Melanocyte of skin (primary cell): ENCODE results near the gene TTYH2. TPM values are rescaled to one million over a fixed set of nuclear protein-coding genes. Genes with fewer than 3 reads are reported as not detected.

Experiments used
- total RNA-seq, 2 donors: library from RNA; depleted of rRNA; stranded (reverse); fragments of >200 nt; gene quantifications; 2 replicates each; pipeline ENCODE4 v1.2.3, GENCODE V29; 2012

Gene TTYH2, protein sequence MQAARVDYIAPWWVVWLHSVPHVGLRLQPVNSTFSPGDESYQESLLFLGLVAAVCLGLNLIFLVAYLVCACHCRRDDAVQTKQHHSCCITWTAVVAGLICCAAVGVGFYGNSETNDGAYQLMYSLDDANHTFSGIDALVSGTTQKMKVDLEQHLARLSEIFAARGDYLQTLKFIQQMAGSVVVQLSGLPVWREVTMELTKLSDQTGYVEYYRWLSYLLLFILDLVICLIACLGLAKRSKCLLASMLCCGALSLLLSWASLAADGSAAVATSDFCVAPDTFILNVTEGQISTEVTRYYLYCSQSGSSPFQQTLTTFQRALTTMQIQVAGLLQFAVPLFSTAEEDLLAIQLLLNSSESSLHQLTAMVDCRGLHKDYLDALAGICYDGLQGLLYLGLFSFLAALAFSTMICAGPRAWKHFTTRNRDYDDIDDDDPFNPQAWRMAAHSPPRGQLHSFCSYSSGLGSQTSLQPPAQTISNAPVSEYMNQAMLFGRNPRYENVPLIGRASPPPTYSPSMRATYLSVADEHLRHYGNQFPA
- 100 to 1,000 TPM in 1 of 2 donors, 10 to 100 TPM in 1; 96.7 to 125 TPM for total RNA-seq

GRCh38 chr17:74212913-74213791 is at the start of gene TTYH2:
Gene TTYH2 (plus strand): TSS chr17:74213571. CDS start chr17:74213588, 17 bp downstream.

DNA sequence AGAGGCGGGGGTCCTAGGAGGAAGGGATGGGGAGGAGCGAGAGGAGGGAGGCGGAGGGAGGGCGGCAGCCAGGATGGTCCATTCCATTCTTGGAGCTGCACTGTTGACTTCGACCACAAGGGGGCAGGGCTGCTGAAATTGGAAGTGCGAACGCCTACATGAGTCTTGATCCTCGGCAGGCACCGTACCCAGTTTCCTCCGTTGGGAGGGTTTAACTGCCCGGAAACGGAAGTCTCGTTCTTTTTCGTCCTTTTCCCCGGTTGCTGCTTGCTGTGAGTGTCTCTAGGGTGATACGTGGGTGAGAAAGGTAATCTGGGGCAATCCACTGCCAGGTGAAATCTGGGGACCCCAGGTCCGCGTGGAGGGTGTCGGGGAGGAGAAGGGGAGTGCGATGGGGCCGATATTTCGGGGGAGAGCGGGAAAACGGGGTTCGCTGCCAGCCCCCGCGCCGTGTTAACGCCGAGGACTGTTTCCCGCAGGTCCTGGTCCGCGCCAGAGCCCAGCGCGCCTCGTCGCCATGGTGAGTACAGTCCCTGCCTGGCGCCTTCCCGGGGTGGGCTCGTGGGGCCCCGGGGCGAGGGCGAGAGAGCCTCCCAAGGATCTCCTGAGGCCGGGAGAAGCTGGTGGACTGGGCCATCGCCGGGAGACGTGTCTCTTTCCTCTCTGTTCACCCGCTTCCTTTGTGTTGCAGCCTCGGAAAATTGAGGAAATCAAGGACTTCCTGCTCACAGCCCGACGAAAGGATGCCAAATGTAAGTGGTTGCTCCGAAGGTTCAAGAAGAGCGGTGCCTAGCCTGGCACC is 9.7 kb upstream of the TTYH2 start, which contains the start of gene RPL38:
TSS of gene RPL38 (plus strand) at position 240 of the 802 bp plus-strand sequence. CDS start at position 518, 278 bp downstream.

DNA sequence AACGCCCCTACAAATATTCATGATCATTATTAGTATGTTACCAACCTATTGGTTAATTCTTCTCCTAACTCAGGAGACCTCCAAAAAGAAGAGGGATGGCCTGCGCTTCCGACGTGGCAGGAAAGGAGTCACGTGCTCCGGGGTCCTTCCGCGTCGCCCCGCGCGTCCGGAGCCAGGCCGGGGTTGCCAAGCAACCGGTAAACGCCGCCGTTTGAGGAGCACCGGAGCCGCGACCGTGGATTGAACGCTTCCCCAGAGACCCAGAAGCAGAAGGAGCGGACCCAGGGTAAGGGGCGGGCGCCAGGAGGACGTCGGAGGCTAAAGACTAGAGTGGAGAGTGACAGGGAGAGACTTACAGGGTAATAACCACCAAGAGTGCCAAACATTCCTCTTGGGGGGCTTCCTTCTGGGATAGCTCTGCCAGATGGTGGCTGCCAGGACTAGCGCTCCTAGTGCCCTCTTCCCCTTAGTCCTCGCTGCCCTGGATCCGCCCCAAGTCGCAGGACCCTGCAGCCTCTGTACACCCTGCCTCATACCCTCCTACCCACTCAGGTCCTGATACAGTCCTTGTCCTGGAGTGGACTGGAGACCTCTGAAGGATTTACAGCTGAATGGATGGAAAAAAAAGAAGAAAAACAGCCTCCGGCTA is 60.8 kb downstream of the TTYH2 start, which contains the start of gene DNAI2:
TSS of gene DNAI2 (plus strand) at position 175 of the 649 bp plus-strand sequence. CDS start 7,584 bp downstream, outside the sequence.

Other genes with a start within 250 kb of the TTYH2 start
- gene RPL38, start 9.9 kb upstream of the TTYH2 start, total RNA-seq = 1,000 to 10,000 TPM in 1 of 2 donors, 100 to 1,000 TPM in 1; 372 to 1,216 TPM
- not detected for gene DNAI2, start 60.7 kb downstream of the TTYH2 start, total RNA-seq
- gene KIF19, start 112.7 kb downstream of the TTYH2 start, total RNA-seq = not detected
- gene BTBD17, start 148.3 kb downstream of the TTYH2 start, total RNA-seq = not detected
- not detected for gene GPR142, start 153.9 kb downstream of the TTYH2 start, total RNA-seq
- gene GPRC5C, start 218.5 kb downstream of the TTYH2 start, total RNA-seq = 1 to 10 TPM in 1 of 2 donors, under 1 TPM in 1; under 0.01 to 3.3 TPM